Vein endothelial cell (primary cell): ENCODE measurements around the gene NKTR. TPM values are rescaled to one million over a fixed set of nuclear protein-coding genes. Genes with fewer than 3 reads are reported as not detected.

Source experiments
- total RNA-seq: library from RNA; depleted of rRNA; stranded (reverse); fragments of >200 nt; gene quantifications from 2 replicates; pipeline ENCODE4 v1.2.3, GENCODE V29; 2012

Gene NKTR
- 77.7 and 100 TPM in 2 replicates for total RNA-seq

DNA sequence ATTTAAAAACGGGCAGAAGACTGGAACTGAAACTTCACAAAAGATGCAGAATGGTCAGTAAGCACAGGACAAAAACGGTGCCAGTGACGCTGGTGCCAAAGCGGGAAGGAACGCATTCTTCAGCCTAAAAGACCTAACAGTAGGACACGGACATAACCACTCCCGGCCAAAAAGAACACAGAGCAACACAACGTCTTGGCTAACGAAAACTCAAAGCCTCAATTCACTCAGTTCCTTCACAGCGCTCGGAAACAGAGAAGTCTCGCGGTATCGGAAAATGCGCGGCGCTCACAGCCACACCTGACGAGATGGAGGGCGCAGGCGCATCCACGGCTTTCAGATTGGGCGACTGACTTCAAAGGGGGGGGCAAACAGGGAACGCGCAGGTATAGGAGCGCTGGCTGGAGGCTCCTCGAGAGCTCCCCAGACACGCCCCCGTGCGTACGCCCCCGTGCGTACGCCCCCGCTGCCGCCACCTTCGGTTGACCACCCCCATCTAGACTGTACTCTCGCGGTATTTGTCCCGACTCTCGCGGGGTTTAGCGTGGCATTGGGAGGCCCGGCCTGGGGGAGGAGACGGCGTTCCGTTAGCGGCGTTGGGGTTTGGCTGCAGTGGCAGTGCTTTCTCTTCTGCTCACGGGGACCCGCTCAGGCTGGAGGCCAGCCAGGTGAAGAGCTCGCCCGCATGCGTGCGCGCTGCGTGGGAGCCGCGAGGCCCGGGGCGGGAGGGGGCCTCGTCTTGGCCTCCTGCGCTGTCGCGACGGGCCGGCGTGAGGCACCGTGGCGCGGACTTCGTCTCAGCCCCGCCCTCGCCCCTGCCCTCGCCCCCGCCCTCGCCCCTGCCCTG is at the start of gene NKTR:
TSS of gene NKTR (plus strand) at position 576 of the 847 bp plus-strand sequence. CDS start 321 bp downstream, outside the sequence.

DNA sequence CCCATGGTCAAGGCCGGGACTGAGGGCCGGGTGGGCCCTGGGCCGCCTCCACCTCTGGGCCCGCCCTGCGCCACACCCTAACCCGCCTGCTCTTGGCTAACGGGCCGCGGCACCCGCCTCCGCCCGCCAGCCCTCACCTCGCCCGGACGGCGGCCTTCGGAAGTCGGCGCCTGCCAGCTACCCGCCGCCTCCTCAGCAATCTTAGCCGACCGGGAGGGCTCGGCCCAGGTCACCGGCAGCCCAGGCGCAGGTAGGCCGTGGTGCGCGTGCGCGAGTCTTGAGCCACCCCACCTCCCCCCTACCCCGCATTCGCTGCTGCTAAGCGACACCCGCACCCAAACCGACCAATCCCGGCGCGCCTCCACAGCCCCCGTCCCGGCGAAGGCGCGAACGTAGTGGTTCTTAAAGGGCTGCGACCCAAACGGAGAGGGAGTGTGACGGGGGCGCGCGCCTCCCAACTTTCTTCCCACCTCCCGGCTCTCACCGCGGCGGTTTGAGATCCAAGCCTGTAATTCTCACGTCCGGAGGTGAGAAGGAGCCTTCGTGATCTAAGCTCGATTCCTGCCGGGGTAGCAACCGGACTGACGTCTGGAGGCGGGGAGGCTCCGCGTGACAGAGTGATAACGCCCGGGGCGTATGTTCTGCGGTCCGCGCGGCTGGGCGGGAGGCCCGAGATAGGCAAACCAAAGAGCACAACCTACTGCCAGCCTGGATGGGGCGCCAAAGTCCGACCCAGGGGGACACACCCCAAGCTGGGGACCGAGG is 18.6 kb upstream of the NKTR start, which contains the start of gene SEC22C:
TSS of gene SEC22C (minus strand) at position 259 of the 765 bp plus-strand sequence. CDS start 12,921 bp downstream, outside the sequence.

DNA sequence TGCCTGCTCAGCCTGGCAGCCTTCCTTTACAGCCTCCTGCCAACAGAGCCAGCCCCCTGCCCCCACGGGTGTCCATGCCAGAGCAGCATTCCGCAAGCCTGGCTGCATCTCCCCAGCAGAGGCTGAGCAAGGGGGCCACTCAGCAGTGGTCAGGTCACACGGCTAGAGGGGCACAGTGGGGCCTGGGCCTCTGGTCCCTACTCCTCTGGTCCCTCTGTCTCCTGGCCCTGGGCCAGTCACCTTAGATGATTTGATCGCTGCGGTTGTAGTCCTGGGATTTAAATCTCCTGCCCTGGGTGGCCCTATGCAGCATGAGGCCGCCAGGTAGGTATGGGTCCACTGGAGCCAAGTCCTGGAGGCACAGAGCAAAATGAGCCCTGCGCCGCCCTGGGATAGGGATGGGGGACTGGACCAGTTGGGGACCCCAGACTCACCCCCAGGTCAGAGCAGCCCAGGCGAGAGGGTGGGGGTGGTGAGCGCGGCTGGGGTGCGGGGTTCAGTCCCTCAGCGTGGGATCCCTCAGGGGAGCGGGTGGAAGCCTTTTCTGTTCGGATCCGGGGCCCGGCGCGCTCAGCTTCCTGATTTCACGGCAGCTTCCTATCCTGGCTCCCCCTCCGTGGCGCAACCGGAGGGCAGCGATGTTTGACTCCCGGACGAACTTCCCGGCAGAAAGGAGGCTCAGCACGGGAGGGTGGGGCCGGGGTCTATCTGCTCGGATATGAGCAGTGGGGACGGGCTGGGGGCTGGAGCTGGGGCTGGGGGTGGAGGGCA is 53.3 kb downstream of the NKTR start, which contains the start of gene ZBTB47:
TSS of gene ZBTB47 (plus strand) at position 138 of the 771 bp plus-strand sequence. CDS start 4,659 bp downstream, outside the sequence.

DNA sequence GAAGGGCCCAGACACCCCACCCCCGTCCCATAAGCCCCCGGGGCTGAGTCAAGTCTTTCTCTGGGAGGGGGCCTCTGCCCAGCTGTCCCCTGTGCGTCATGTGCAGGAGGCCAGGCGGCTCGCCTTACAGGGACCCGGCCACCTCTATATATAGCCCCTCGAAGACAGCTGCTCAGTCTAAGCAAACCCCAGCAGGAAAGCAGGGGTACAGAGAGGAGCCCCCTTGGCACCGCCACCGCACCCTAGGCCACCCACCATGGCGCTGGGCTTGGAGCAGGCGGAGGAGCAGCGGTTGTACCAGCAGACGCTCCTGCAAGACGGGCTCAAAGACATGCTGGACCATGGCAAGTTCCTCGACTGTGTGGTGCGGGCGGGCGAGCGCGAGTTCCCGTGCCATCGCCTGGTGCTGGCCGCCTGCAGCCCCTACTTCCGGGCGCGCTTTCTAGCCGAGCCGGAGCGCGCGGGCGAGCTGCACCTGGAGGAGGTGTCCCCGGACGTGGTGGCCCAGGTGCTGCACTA is 84.9 kb downstream of the NKTR start, which contains the start of gene KLHL40:
TSS of gene KLHL40 (plus strand) at position 175 of the 519 bp plus-strand sequence. CDS start at position 257, 82 bp downstream.

Other genes starting within 250 kb of the NKTR start
- gene LYZL4, start 190.1 kb upstream of the NKTR start, total RNA-seq: not detected in 2 replicates
- 0.96 and 2.0 TPM in 2 replicates for gene VIPR1, start 98.0 kb upstream of the NKTR start, total RNA-seq
- gene SEC22C, start 18.7 kb upstream of the NKTR start, total RNA-seq: 60.8 and 85.9 TPM in 2 replicates
- gene SS18L2, start 9.8 kb upstream of the NKTR start, total RNA-seq: 19.1 and 20.9 TPM in 2 replicates
- gene ZBTB47, start 53.0 kb downstream of the NKTR start, total RNA-seq: 17.8 and 22.9 TPM in 2 replicates
- gene KLHL40, start 84.9 kb downstream of the NKTR start, total RNA-seq: not detected in 2 replicates
- not detected in 2 replicates for gene HHATL, start 102.1 kb downstream of the NKTR start, total RNA-seq
- gene CCDC13, start 172.6 kb downstream of the NKTR start, total RNA-seq: 0.76 TPM in 1 of 2 replicates, not detected in the other
- gene HIGD1A, start 203.8 kb downstream of the NKTR start, total RNA-seq: 87.2 and 137 TPM in 2 replicates
- gene ACKR2, start 208.8 kb downstream of the NKTR start, total RNA-seq: not detected in 2 replicates